ENCODE measurements around the gene PANK2.

The PANK2 gene

DNA sequence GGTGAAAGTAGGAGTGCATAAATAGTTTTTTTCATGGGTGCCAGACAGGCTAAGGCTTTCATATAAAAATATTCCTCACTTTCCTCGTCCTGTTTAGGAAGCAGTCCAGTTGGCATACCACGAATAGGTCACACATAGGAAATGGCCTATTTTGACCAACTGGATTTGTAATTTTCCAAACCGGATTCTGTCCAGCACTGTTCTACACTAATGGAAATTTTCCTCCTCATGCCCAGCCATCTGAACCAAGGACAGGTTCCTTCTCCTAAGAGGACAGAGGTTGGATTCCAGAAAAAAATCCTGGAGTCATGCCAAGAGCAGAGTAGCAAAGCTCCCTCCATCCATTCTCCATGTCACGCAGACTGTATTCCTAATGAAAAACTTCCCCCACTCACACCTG is 43.1 kb downstream of the PANK2 start:
- Histone ChIP-seq H4K91ac (ENCODE audit: low read depth, low read length, poor library complexity) (no peak overlapping the region), H2BK120ac (ENCODE audit: low read depth, low read length) (no peak overlapping the region), H3K9ac (ENCODE audit: low read depth, low read length, poor library complexity) (no peak overlapping the region), H3K27me3 (ENCODE audit: control insufficient read depth in 3 of 3, insufficient read depth in 3 of 3, low read depth in 1 of 3, low read length in 3 of 3) (no peaks in the 10 kb centered on the region), H3K27ac (replicated peaks; ENCODE audit: low read length) (no peak overlapping the region), H2BK5ac (ENCODE audit: low read length) (no peak overlapping the region), H4K8ac (ENCODE audit: low read depth, low read length) (no peak overlapping the region), H3K23ac (ENCODE audit: low read depth, low read length, poor library complexity) (no peak overlapping the region), H3K36me3 (replicated peaks in 1 of 2; ENCODE audit: control insufficient read depth in 2 of 2, insufficient read depth in 2 of 2, low read length in 2 of 2) (peaks cover 16 to 56% of the 10 kb centered on the region in 2 donors), H2AFZ (ENCODE audit: low read length) (no peak overlapping the region), H2BK12ac (ENCODE audit: low read length) (no peak overlapping the region), H3K14ac (ENCODE audit: low read length) (no peak overlapping the region), H2AK5ac (ENCODE audit: low read depth, low read length) (no peak overlapping the region), H3K9me3 (replicated peaks in 1 of 2; ENCODE audit: control insufficient read depth in 2 of 2, insufficient read depth in 1 of 2, low read depth in 1 of 2, low read length in 2 of 2) (no peaks in the 10 kb centered on the region), H3K4me2 (ENCODE audit: insufficient read depth, low read length, poor library complexity, severe bottlenecking) (no peak overlapping the region), H3K4me1 (ENCODE audit: control insufficient read depth in 2 of 2, insufficient read depth in 1 of 2, low read depth in 1 of 2, low read length in 2 of 2) (peaks cover 0 to 5% of the 10 kb centered on the region in 2 donors), H3K4ac (ENCODE audit: low read length) (no peak overlapping the region), H2BK15ac (ENCODE audit: low read length) (no peak overlapping the region), H3K4me3 (ENCODE audit: low read length in 2 of 2) (no peak overlapping the region), H3K18ac (ENCODE audit: low read length) (no peak overlapping the region), H3K79me1 (ENCODE audit: low read depth, low read length) (no peaks in the 10 kb centered on the region)
- no peak for DNase-seq (ENCODE audit: low spot score)
- no CpG with 5 or more reads among the region's 4 CpGs for WGBS, 2 donors (ENCODE audit: extremely low coverage in 2 of 2, insufficient read length in 2 of 2, insufficient replicate concordance in 1 of 2)

DNA sequence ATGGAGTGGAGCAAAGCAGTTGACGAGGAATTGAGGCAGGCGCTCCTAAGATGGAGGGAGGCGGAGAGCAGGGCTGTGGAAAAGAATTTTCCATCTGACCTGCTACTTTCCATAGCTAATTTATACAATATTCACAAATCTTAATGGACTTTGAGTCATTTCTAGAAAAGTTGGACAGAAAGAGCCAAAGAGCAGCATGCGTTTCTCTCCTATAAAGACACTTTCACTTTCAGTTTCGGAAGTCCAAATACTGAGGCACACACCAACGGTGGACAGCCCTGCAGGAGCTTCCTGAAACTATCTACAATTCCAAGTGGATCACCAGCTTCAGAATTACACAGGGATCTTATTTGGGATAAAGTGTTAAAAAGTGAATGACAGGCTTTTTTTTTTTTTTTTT is 43.5 kb downstream of the PANK2 start:
- WGBS, 2 donors (ENCODE audit: extremely low coverage in 2 of 2, insufficient read length in 2 of 2, insufficient replicate concordance in 1 of 2): no CpG with 5 or more reads among the region's 6 CpGs
- Histone ChIP-seq H3K79me1 (ENCODE audit: low read depth, low read length) (no peaks in the 10 kb centered on the region), H2AFZ (ENCODE audit: low read length) (no peak overlapping the region)

DNA sequence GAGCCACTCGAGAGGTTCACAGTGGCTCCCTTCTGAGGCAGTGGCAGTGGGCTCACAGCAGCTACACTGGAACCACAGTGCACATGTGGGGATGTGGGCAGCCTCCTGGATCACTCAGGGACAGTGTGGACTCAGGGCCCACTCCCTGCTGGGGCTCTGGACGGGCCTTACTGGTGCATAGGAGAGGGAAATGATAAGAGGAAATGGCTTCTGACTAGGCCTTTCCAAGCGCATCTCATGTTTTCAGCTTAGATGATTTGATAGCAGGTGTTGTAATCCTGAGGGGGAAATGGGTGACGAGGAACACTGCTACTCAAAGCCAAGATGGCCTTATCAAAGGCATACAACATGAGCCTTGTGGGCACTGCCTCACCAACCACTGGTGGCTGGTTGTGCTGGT is 44.0 kb downstream of the PANK2 start:
- H3K4me1 ChIP-seq (ENCODE audit: control insufficient read depth in 2 of 2, insufficient read depth in 1 of 2, low read depth in 1 of 2, low read length in 2 of 2): no peaks in the 10 kb centered on the region
- no peak overlapping the region for H3K9ac ChIP-seq (ENCODE audit: low read depth, low read length, poor library complexity)
- no peaks in the 10 kb centered on the region for H3K27me3 ChIP-seq (ENCODE audit: control insufficient read depth in 3 of 3, insufficient read depth in 3 of 3, low read depth in 1 of 3, low read length in 3 of 3)
- H3K9me3 ChIP-seq (replicated peaks in 1 of 2; ENCODE audit: control insufficient read depth in 2 of 2, insufficient read depth in 1 of 2, low read depth in 1 of 2, low read length in 2 of 2): peaks cover 0 to 6% of the 10 kb centered on the region in 2 donors
- no CpG with 5 or more reads among the region's 4 CpGs for WGBS, 2 donors (ENCODE audit: extremely low coverage in 2 of 2, insufficient read length in 2 of 2, insufficient replicate concordance in 1 of 2)
- no peak overlapping the region for H3K14ac ChIP-seq (ENCODE audit: low read length)
- no peak overlapping the region for H3K4me3 ChIP-seq (ENCODE audit: low read length in 2 of 2)
- no peak overlapping the region for H2AFZ ChIP-seq (ENCODE audit: low read length)
- H3K79me1 ChIP-seq (ENCODE audit: low read depth, low read length): no peaks in the 10 kb centered on the region
- H3K27ac ChIP-seq (replicated peaks; ENCODE audit: low read length): no peak overlapping the region
- H4K8ac ChIP-seq (ENCODE audit: low read depth, low read length): no peak overlapping the region
- no peak overlapping the region for H3K4ac ChIP-seq (ENCODE audit: low read length)
- H2BK5ac ChIP-seq (ENCODE audit: low read length): no peak overlapping the region
- H3K23ac ChIP-seq (ENCODE audit: low read depth, low read length, poor library complexity): no peak overlapping the region
- no peak overlapping the region for H2BK120ac ChIP-seq (ENCODE audit: low read depth, low read length)
- H4K91ac ChIP-seq (ENCODE audit: low read depth, low read length, poor library complexity): no peak overlapping the region
- peaks cover 16 to 57% of the 10 kb centered on the region in 2 donors for H3K36me3 ChIP-seq (replicated peaks in 1 of 2; ENCODE audit: control insufficient read depth in 2 of 2, insufficient read depth in 2 of 2, low read length in 2 of 2)
- H2AK5ac ChIP-seq (ENCODE audit: low read depth, low read length): no peak overlapping the region
- no peak for DNase-seq (ENCODE audit: low spot score)
- no peak overlapping the region for H2BK15ac ChIP-seq (ENCODE audit: low read length)
- no peak overlapping the region for H2BK12ac ChIP-seq (ENCODE audit: low read length)
- no peak overlapping the region for H3K4me2 ChIP-seq (ENCODE audit: insufficient read depth, low read length, poor library complexity, severe bottlenecking)
- no peak overlapping the region for H3K18ac ChIP-seq (ENCODE audit: low read length)

More for the DNA sequence above, 43.5 kb downstream of the PANK2 start:
- no peak overlapping the region for H3K4ac ChIP-seq (ENCODE audit: low read length)
- no peak overlapping the region for H2BK15ac ChIP-seq (ENCODE audit: low read length)
- no peak overlapping the region for H3K14ac ChIP-seq (ENCODE audit: low read length)
- no peak overlapping the region for H2BK120ac ChIP-seq (ENCODE audit: low read depth, low read length)
- no peak overlapping the region for H3K18ac ChIP-seq (ENCODE audit: low read length)
- no peak overlapping the region for H4K91ac ChIP-seq (ENCODE audit: low read depth, low read length, poor library complexity)
- H2BK5ac ChIP-seq (ENCODE audit: low read length): no peak overlapping the region
- H3K9ac ChIP-seq (ENCODE audit: low read depth, low read length, poor library complexity): no peak overlapping the region
- H3K4me3 ChIP-seq (ENCODE audit: low read length in 2 of 2): no peak overlapping the region
- DNase-seq (ENCODE audit: low spot score): no peak
- H3K4me2 ChIP-seq (ENCODE audit: insufficient read depth, low read length, poor library complexity, severe bottlenecking): no peak overlapping the region
- H3K27ac ChIP-seq (replicated peaks; ENCODE audit: low read length): no peak overlapping the region
- H3K23ac ChIP-seq (ENCODE audit: low read depth, low read length, poor library complexity): no peak overlapping the region
- peaks cover 0 to 2% of the 10 kb centered on the region in 2 donors for H3K4me1 ChIP-seq (ENCODE audit: control insufficient read depth in 2 of 2, insufficient read depth in 1 of 2, low read depth in 1 of 2, low read length in 2 of 2)
- peaks cover 0 to 2% of the 10 kb centered on the region in 2 donors for H3K9me3 ChIP-seq (replicated peaks in 1 of 2; ENCODE audit: control insufficient read depth in 2 of 2, insufficient read depth in 1 of 2, low read depth in 1 of 2, low read length in 2 of 2)
- H3K36me3 ChIP-seq (replicated peaks in 1 of 2; ENCODE audit: control insufficient read depth in 2 of 2, insufficient read depth in 2 of 2, low read length in 2 of 2): peaks cover 16 to 56% of the 10 kb centered on the region in 2 donors
- no peaks in the 10 kb centered on the region for H3K27me3 ChIP-seq (ENCODE audit: control insufficient read depth in 3 of 3, insufficient read depth in 3 of 3, low read depth in 1 of 3, low read length in 3 of 3)
- no peak overlapping the region for H2AK5ac ChIP-seq (ENCODE audit: low read depth, low read length)
- no peak overlapping the region for H4K8ac ChIP-seq (ENCODE audit: low read depth, low read length)
- no peak overlapping the region for H2BK12ac ChIP-seq (ENCODE audit: low read length)

DNA sequence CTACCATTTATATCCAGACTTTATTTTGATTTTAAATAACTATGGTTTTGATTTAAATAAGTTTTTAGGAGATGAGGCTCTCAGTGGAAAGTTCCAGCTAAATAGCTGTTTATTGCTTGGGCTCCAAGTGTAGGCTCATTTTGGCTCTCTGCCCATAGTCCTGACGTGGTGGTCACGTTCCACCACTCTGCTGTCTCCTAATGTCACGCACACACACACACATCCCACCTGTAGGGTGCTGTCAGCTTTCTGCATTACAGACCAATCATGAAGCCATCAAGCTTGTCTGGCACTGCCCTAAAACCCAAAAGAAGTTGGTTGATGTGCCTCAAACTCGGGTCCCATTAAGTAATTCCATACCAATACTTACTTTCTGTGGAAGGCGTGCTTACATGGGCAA is 45.4 kb downstream of the PANK2 start:
- Histone ChIP-seq H3K9me3 (replicated peaks in 1 of 2; ENCODE audit: control insufficient read depth in 2 of 2, insufficient read depth in 1 of 2, low read depth in 1 of 2, low read length in 2 of 2) (peaks cover 0 to 15% of the 10 kb centered on the region in 2 donors), H3K18ac (ENCODE audit: low read length) (no peak overlapping the region), H3K79me1 (ENCODE audit: low read depth, low read length) (no peaks in the 10 kb centered on the region), H2BK12ac (ENCODE audit: low read length) (no peak overlapping the region), H3K27me3 (ENCODE audit: control insufficient read depth in 3 of 3, insufficient read depth in 3 of 3, low read depth in 1 of 3, low read length in 3 of 3) (no peaks in the 10 kb centered on the region), H4K8ac (ENCODE audit: low read depth, low read length) (no peak overlapping the region), H2BK15ac (ENCODE audit: low read length) (no peak overlapping the region), H2AK5ac (ENCODE audit: low read depth, low read length) (no peak overlapping the region), H2BK120ac (ENCODE audit: low read depth, low read length) (no peak overlapping the region), H3K9ac (ENCODE audit: low read depth, low read length, poor library complexity) (no peak overlapping the region), H3K4ac (ENCODE audit: low read length) (no peak overlapping the region), H2BK5ac (ENCODE audit: low read length) (no peak overlapping the region), H4K91ac (ENCODE audit: low read depth, low read length, poor library complexity) (no peak overlapping the region), H3K4me3 (ENCODE audit: low read length in 2 of 2) (no peak overlapping the region), H3K4me2 (ENCODE audit: insufficient read depth, low read length, poor library complexity, severe bottlenecking) (no peak overlapping the region), H3K23ac (ENCODE audit: low read depth, low read length, poor library complexity) (no peak overlapping the region), H2AFZ (ENCODE audit: low read length) (no peak overlapping the region), H3K27ac (replicated peaks; ENCODE audit: low read length) (no peak overlapping the region), H3K14ac (ENCODE audit: low read length) (no peak overlapping the region), H3K4me1 (ENCODE audit: control insufficient read depth in 2 of 2, insufficient read depth in 1 of 2, low read depth in 1 of 2, low read length in 2 of 2) (no peaks in the 10 kb centered on the region), H3K36me3 (replicated peaks in 1 of 2; ENCODE audit: control insufficient read depth in 2 of 2, insufficient read depth in 2 of 2, low read length in 2 of 2) (peaks cover 16 to 70% of the 10 kb centered on the region in 2 donors)
- no CpG with 5 or more reads among the region's 5 CpGs for WGBS, 2 donors (ENCODE audit: extremely low coverage in 2 of 2, insufficient read length in 2 of 2, insufficient replicate concordance in 1 of 2)
- no peak for DNase-seq (ENCODE audit: low spot score)
